Endometrium (tissue), 2 donors: ENCODE measurements around the gene VPS16.

Experiments used
- FAIRE-seq: peaks from 2 replicates; lab custom pipeline; 2012; peaks lifted over from hg19 to GRCh38; lab: Jason Lieb, UNC
- donor health status: control.
- donor health status: control.

The VPS16 gene

DNA sequence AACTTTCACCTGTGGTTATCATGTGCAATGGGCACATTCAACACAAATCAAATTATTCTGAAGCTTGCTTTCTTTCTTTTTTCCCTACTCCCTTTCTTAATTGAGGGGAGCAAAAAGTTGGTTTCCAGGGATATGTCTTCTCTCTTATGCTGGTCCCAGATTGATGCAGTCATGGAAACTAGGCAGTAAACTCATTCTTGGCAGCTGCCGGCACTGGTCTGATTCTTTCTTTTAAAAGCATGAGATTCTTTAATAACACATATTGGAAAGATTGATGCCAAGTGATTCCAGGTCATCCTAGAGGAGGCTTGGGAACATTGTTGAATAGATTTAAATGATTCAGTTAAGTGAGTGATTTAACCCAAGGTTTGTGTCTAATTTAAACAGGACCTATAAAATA is 61.7 kb downstream of the VPS16 start:
- FAIRE-seq, result no peak

DNA sequence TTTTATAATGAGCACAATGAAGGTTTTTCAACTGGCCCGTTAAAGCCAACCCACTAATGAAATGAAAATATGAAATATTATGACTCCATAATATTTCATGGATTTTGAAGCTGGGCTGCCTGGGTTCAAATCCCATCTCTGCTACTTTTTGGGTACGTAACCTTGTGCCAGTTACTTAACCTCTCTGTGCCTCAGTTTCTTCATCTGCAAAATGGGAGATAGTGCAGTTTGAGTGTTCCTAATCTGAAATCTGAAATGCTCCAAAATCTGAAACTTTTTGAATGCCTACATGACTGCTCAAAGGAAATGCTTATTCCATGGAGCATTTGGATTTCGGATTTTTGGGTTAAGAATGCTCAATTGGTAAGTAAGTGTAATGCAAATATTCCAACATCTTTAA is 62.3 kb downstream of the VPS16 start:
- no peak for FAIRE-seq

DNA sequence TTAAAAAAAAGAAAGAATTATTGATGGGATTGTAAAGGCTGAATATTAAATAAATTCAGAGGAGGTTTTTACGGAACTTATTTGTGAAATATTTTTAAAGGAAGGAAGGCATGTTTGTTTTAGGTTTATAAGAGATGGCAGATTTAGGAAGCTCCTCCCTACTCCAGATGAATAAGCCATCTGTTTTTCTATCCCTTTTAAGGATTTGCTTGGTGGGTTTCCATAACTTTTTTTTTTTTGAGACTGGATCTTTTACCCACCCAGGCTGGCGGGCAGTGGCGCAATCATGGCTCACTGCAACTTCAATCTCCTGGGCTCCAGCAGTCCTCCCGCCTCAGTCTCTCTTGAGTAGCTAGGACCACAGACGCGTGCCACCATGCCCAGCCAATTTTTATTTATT is 63.1 kb downstream of the VPS16 start:
- no peak for FAIRE-seq

DNA sequence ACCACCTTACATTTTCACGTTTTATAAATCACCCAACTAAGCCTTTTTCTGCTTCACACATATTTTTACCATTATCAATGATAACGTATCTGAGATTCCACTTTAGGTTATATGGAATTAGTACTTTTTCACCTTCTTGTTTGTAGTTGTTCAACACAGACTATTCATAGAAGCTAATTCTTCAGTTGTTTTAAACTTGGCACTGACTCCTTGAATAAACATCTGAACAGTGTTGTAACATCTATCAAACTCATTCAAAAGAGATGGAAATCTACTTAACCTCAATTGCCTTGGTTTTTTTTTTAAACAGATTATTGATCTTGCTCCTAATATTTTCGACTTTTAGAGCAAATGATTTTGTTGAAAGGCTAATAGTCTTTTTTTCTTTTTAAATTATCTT is 67.0 kb downstream of the VPS16 start:
- FAIRE-seq, result no peak

DNA sequence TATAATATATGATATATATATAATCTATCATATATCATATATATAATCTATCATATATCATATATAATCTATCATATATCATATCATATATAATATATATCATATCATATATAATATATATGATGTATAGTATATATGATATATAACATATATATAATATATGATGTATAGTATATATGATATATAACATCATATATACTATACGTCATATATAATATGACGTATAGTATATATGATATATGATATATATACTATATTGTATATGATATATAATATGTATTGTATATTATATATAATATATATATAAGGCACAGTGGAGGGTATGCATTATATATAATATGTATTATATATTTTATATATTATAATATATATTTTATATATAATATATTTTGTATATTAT is 69.4 kb downstream of the VPS16 start:
- FAIRE-seq, result peak; percentile 97

DNA sequence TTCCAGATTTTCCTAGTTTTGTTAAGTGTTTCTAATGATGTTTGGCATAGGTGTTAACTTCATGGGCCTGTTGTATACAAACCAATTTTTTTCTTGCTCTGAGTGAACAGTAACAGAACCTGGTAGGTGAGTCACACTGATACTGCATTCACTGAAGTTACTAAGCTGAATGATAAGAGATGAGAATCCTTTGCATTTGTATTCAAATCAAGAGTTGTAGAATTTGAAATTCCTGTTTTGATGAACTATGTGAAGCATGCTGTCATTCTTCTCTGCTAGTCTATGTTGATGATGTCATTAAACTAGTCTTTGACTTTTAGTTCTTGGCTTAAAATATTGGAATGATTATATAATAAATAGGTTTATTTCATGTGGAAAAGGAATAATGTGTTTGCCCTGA is 70.7 kb downstream of the VPS16 start:
- no peak for FAIRE-seq

DNA sequence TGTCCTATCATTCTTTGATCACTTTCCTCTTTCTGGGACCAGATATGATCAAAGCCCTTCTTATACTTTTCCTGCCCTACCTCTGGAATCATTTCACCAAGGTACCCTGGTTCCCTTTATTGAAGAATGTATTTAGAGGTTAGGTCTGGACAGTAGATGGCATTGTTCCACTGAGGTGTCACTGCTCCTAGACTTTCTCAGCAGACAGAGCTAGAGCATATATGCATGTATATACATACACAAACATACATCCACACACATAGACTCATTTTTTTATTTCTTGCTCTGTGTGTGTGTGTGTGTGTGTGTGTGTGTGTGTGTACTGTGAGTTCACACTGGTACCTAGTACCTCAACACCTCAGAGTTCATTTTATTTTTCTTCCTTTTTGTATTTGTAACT is 73.6 kb downstream of the VPS16 start:
- no peak for FAIRE-seq
